Body of pancreas (tissue), 4 donors: ENCODE measurements around the gene KIF13A.

Experiments
- CTCF ChIP-seq, 7 experiments: fragments of 450-650 bp in 4 of 7; fragments of 200-600 bp in 3 of 7; sonication (generic) in 3 of 7; IDR thresholded peaks; one replicate each; pipeline ENCODE4 v1.5.1; 2016 to 2019; ENCODE audit warnings: antibody characterized with exemption in 7 of 7
- POLR2A ChIP-seq, 3 donors: fragments of 450-650 bp; IDR thresholded peaks; one replicate each; pipeline ENCODE4 v1.6.1; 2016; ENCODE audit warnings: antibody characterized with exemption in 3 of 3, mild to moderate bottlenecking in 2 of 3

GRCh38 chr6:17842014-17842776 is 145.2 kb downstream of the KIF13A start:
- no peak for TF ChIP-seq CTCF (IDR thresholded peaks at IDR 0.05)
- no peak for TF ChIP-seq POLR2A (IDR thresholded peaks at IDR 0.05)
